Measurements from ENCODE around the gene SENP7. TPM values are rescaled to one million over a fixed set of nuclear protein-coding genes. Genes with fewer than 3 reads are reported as not detected.
"Not testable (repeated sequence)": the region's sequence is repeated elsewhere in the genome, so short reads cannot be mapped to it uniquely, and the experiment has no call there.

SENP7 gene
- total RNA-seq, 1 donor from 2014 or later: 12.2 TPM

DNA sequence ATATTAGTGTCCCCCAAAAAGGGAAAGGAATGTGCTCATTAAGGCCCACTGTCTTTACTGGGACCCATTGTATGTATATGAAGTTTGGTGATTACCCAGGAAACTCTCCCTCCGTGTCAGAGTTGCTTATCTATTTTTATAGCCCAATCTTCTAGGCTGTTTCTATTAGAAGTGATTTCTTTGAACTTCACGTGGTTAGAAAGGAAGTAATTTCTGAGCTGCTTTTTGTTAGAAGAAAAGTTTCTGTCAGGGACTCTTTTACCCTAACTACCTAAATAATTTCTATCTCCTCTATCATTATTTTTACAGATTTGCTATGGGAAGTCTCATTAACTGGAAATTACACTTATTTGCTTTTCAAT, 17.7 kb upstream of the SENP7 start:
- DNase-seq (no peak), ATAC-seq (no peak)
- intact Hi-C loops (cut with micrococcal nuclease): no loop called here

GRCh38 chr3:101529816-101530685, 17.0 kb upstream of the SENP7 start:
- intact Hi-C loops (cut with micrococcal nuclease): no loop called here
- no peak for ATAC-seq
- no peak for DNase-seq

- intact Hi-C loops (cut with micrococcal nuclease): no loop called here
- ATAC-seq (no peak), DNase-seq (no peak)
These were observed 14.9 kb upstream of the SENP7 start for GRCh38 chr3:101527906-101528305.

DNA sequence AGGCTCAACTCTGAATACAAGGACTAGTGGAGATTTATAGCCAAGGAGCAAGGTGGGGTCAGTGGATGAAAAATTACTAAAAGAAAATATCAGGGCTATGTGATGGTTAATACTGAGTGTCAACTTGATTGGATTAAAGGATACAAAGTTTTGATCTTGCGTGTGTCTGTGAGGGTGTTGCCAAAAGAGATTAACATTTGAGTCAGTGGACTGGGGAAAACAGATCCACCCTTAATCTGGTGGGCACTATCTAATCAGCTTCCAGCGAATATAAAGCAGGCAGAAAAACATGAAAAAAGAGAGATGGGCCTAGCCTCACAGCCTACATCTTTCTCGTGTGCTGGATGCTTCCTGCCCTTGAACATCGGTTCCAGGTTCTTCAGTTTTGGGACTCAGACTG, 14.4 kb upstream of the SENP7 start:
- intact Hi-C loops (cut with micrococcal nuclease): no loop called here
- no peak for ATAC-seq
- DNase-seq: no peak

DNA sequence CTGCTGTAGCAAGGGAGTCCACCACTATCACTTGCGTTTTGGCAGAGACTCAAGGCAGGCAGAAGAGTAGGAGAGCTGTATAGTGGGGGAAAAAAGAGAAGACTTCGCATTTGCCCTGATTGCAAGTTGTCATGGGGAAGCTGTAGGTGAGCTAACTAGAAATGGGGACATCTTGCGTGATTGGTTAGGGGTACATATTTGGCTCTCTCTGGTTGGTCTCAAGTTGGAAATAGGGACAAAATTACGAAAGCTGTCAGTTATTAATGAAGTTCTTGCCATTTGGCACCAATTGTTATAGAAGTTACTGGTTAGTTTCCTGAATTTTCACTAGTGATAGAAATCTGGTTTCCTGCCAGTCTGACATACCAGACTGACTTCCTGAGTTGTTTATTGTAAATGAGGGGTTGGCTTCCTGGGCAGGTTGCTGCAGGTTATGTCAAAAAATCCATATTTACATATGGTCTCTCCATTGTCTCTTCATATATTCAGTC, 8.2 kb upstream of the SENP7 start:
- ATAC-seq (no peak), DNase-seq (no peak)
- intact Hi-C loops (cut with micrococcal nuclease): no loop called here

- DNase-seq (no peak), ATAC-seq (no peak)
- intact Hi-C loops (cut with micrococcal nuclease): no loop called here
These were observed 6.8 kb upstream of the SENP7 start for GRCh38 chr3:101519685-101520365.

DNA sequence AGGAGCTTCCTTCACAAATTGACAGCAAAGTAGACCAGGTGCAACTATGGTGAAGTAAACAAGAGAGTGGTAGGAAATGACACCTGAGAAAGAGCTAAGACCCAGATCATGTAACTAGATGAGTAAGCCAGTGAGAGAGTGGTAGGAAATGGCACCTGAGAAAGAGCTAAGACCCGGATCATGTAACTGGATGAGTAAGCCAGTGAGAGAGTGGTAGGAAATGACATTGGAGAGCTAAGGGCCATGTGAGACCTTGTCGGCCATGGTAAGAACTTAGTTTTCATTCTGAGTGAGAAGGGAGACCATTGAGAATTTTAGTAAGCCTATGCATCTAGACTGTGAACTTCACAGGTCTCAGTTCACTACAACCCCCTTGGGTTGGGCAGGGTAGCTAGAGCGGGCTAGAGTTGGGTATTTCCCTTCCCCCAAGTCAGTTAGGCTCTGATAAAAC, 5.4 kb upstream of the SENP7 start:
- ATAC-seq (no peak), DNase-seq (no peak)
- intact Hi-C loops (cut with micrococcal nuclease): no loop called here

DNA sequence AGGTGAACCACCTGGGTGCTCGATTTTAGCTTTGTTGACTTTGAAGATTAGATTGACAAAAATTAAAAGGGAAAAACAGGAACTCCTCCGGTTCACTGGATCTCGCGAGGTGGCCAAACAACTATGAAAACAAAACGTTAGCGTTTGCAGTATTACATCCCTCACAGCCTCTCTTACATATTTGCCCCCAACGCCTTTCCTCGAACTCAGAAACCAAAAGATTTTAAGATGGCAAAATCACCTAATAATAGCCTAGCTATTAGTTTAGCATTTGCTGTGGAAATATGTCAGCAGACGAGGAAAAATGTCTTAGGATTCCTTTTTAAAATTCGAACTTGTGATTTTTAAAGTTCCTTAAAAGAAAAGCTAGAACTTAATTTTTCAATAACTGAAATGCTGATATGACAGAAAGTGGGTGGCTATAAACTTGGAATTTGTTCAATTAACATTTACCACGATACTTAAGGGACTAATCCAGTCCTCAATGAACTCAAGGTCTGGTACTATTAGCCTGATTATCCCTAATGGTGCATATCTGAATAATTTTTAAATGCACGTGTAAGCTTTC, 491 bp upstream of the SENP7 start:
- peak; percentile 64 for ATAC-seq
- no peak for DNase-seq
- intact Hi-C loops (cut with micrococcal nuclease): no loop called here

DNA sequence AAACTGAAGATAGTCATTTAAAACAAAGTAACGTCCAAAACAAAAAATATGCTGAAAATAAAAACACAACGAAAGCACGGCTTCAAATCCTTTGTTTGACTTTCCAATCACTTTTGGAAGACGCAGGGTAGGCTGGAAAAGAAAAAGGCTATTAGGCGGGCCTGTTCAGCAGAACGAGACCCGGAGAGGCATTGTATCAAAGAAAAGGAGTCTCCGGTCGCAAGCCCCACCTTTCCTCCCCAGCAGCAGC, 691 bp downstream of the SENP7 start:
- intact Hi-C loops (cut with micrococcal nuclease): no loop called here
- DNase-seq (no peak), ATAC-seq (no peak)

GRCh38 chr3:101509811-101510210, 3.2 kb downstream of the SENP7 start:
- intact Hi-C loops (cut with micrococcal nuclease): no loop called here
- DNase-seq (no peak), ATAC-seq (no peak)

GRCh38 chr3:101509281-101509680, 3.7 kb downstream of the SENP7 start:
- no peak for DNase-seq
- no peak for ATAC-seq
- intact Hi-C loops (cut with micrococcal nuclease): no loop called here

DNA sequence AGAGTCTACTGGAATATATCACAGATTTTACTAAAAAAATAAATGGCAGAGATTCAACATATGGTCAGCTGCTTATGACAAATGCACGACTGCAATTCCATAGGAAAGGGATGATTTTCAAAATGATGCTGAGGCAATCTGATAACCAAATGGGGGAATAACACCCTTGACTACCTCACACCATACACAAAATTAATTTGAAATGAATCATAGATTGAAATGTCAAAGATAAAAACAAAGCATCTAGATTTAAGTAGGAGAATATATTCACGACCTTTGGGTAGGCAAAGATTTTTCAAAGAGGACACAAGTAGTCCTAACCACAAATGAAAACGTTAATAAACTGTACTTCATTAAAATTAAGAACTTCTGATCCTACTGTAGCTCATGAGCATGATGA, 11.2 kb downstream of the SENP7 start:
- intact Hi-C loops (cut with micrococcal nuclease): no loop called here
- DNase-seq: no peak
- no peak for ATAC-seq

GRCh38 chr3:101500208-101500607, 12.8 kb downstream of the SENP7 start:
- no peak for DNase-seq
- no peak for ATAC-seq
- intact Hi-C loops (cut with micrococcal nuclease): no loop called here

DNA sequence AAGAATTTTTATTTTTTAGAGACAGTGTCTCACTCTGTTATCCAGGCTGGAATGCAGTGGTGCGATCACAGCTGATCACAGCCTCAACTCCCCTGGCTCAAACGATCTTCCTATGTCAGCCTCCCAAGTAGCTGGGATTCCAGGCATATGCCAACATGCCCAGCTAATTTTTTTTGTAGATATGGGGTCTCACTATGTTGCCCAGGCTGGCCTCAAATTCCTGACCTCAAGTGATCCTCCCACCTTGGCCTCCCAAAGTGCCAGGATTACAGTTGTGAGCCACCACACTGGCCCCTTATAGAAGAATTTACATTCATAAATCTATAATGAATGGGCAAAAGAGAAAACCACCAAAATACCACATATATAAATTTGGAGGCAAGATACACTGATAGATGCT, 15.2 kb downstream of the SENP7 start:
- DNase-seq (no peak), ATAC-seq (no peak)
- intact Hi-C loops (cut with micrococcal nuclease): no loop called here

- no peak for ATAC-seq
These were observed 17.5 kb downstream of the SENP7 start for GRCh38 chr3:101495552-101495951.

GRCh38 chr3:101484805-101485620, 28.0 kb downstream of the SENP7 start:
- no peak for DNase-seq
- intact Hi-C loops (cut with micrococcal nuclease): no loop called here
- no peak for ATAC-seq

More at GRCh38 chr3:101495552-101495951, 17.5 kb downstream of the SENP7 start:
- intact Hi-C loops (cut with micrococcal nuclease): no loop called here
- DNase-seq: no peak

- ATAC-seq: no peak
- intact Hi-C loops (cut with micrococcal nuclease): no loop called here
These were observed 34.0 kb downstream of the SENP7 start for GRCh38 chr3:101478980-101479379.

DNA sequence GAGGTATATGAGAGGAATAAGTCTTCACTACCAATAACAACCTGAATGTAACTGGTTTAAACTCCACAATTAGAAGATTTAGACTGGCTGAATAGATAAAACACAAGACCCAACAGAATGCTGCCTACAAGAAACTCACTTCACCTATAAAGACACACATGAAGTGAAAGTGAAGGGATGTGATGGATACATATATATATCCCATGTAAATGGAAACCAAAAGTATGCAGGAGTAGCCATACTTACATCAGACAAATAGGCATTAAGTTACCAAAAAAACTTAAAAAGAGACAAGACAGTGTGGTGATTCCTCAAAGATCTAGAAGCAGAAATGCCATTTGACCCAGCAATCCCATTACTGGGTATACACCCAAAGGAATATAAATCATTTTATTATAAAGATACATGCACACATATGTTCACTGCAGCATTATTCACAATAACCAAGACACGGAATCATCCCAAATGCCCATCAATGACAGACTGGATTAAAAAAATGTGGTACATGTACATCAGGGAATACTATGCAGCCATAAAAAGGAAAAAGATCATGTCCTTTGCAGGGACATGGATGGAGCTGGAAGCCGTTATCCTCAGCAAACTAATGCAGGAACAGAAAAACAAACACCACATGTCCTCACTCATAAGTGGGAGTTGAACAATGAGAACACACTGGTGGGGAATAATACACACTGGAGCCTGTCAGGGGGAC, 38.0 kb downstream of the SENP7 start:
- ATAC-seq; intact Hi-C loops (cut with micrococcal nuclease); DNase-seq: not testable (repeated sequence)

More at GRCh38 chr3:101478980-101479379, 34.0 kb downstream of the SENP7 start:
- DNase-seq: no peak

GRCh38 chr3:101468676-101469075, 44.3 kb downstream of the SENP7 start:
- intact Hi-C loops (cut with micrococcal nuclease); ATAC-seq; DNase-seq: not testable (repeated sequence)

Measured in left ventricle myocardium superior (tissue), 1 donor.